Tibial nerve (tissue), 4 donors: ENCODE data around the gene MTMR3. TPM values are rescaled to one million over a fixed set of nuclear protein-coding genes. Genes with fewer than 3 reads are reported as not detected.

ENCODE experiments used
- DNase-seq, 2 donors: peaks; one replicate each; pipeline ENCODE4 v3.0.0-alpha.2; 2019; ENCODE audit warnings: low spot score in 2 of 2
- H3K27ac ChIP-seq, 4 donors: fragments of 200-600 bp; sonication (generic) in 3 of 4; one replicate each; pipeline ENCODE4 v1.5.1; 2017 to 2019; ENCODE audit warnings: mild to moderate bottlenecking in 1 of 4
- H3K27me3 ChIP-seq, 2 donors: fragments of 200-600 bp; sonication (generic) in 1 of 2; one replicate each; pipeline versions ENCODE4 v1.5.1 to v1.6.0; 2017 to 2019
- H3K36me3 ChIP-seq, 3 donors: fragments of 200-600 bp; sonication (generic); one replicate each; pipeline ENCODE4 v1.5.1; 2018 to 2019
- H3K4me1 ChIP-seq, 4 donors: fragments of 200-600 bp; sonication (generic) in 3 of 4; one replicate each; pipeline ENCODE4 v1.5.1; 2017 to 2019
- H3K4me3 ChIP-seq, 4 donors: fragments of 200-600 bp; sonication (generic) in 3 of 4; one replicate each; pipeline ENCODE4 v1.5.1; 2017 to 2019; ENCODE audit warnings: mild to moderate bottlenecking in 1 of 4, moderate library complexity in 1 of 4
- H3K9me3 ChIP-seq, 4 donors: fragments of 200-600 bp; sonication (generic) in 3 of 4; one replicate each; pipeline ENCODE4 v1.5.1; 2017 to 2019
- CTCF ChIP-seq, 5 experiments: fragments of 200-600 bp in 3 of 5; fragments of 450-650 bp in 2 of 5; sonication (generic) in 3 of 5; IDR thresholded peaks; one replicate each; pipeline ENCODE4 v1.5.1; 2016 to 2019; ENCODE audit warnings: antibody characterized with exemption in 5 of 5, mild to moderate bottlenecking in 3 of 5, moderate library complexity in 2 of 5
- EP300 ChIP-seq, 2 donors: sonication (generic); formaldehyde crosslinking; IDR thresholded peaks; one replicate each; pipeline ENCODE4 v1.6.1; 2017; ENCODE audit warnings: antibody characterized with exemption in 2 of 2, mild to moderate bottlenecking in 1 of 2
- POLR2A ChIP-seq, 2 donors: fragments of 450-650 bp; IDR thresholded peaks; one replicate each; pipeline ENCODE4 v1.6.1; 2017; ENCODE audit warnings: antibody characterized with exemption in 2 of 2, mild to moderate bottlenecking in 2 of 2, moderate library complexity in 2 of 2
- WGBS, 2 donors: methylation state at CpG; one replicate each; pipeline ENCODE4 v1.1.5; 2018; 5-methylcytosine and 5-hydroxymethylcytosine counted together
- total RNA-seq, 4 donors: library from RNA; depleted of rRNA; stranded (reverse); fragments of >200 nt; gene quantifications; one replicate each; pipeline ENCODE4 v1.1.0, GENCODE V29; 2016

The MTMR3 gene
- total RNA-seq, 4 donors from 2014 or later, result 56.1 to 91.2 (median 74.5) TPM

GRCh38 chr22:29997516-29997915, 114.5 kb downstream of the MTMR3 start:
- Histone ChIP-seq H3K4me3 (no peak overlapping the region), H3K4me1 (peaks cover 0 to 42% (median 3%) of the 10 kb centered on the region in 4 donors), H3K36me3 (peaks cover 0 to 24% (median 0%) of the 10 kb centered on the region in 3 donors), H3K9me3 (no peaks in the 10 kb centered on the region), H3K27me3 (no peaks in the 10 kb centered on the region), H3K27ac (no peak overlapping the region)
- no peak for DNase-seq
- 50 to 62% methylated on average over 2 of the region's 2 CpGs for WGBS, 2 donors
- no peak for TF ChIP-seq EP300 (IDR thresholded peaks at IDR 0.05)
- no peak for TF ChIP-seq POLR2A (IDR thresholded peaks at IDR 0.05)
- TF ChIP-seq CTCF (IDR thresholded peaks at IDR 0.05), result no peak

- Histone ChIP-seq H3K27me3 (no peaks in the 10 kb centered on the region), H3K36me3 (peaks cover 0 to 23% (median 0%) of the 10 kb centered on the region in 3 donors), H3K9me3 (no peaks in the 10 kb centered on the region), H3K4me1 (peaks cover 0 to 42% (median 3%) of the 10 kb centered on the region in 4 donors), H3K4me3 (no peak overlapping the region), H3K27ac (no peak overlapping the region)
- WGBS, 2 donors, result 42 to 54% methylated on average over 4 of the region's 4 CpGs
- TF ChIP-seq CTCF (IDR thresholded peaks at IDR 0.05) (peak in 2 of 5 experiments; percentile 19 to 23), POLR2A (IDR thresholded peaks at IDR 0.05) (no peak)
- DNase-seq, result no peak
Measured at GRCh38 chr22:29998627-29999384, 115.8 kb downstream of the MTMR3 start.

GRCh38 chr22:30000566-30000965, 117.6 kb downstream of the MTMR3 start:
- no peaks in the 10 kb centered on the region for H3K27me3 ChIP-seq
- no peak overlapping the region for H3K27ac ChIP-seq
- TF ChIP-seq CTCF (IDR thresholded peaks at IDR 0.05) (no peak), EP300 (IDR thresholded peaks at IDR 0.05) (no peak), POLR2A (IDR thresholded peaks at IDR 0.05) (no peak)
- no peak overlapping the region for H3K4me3 ChIP-seq
- no peaks in the 10 kb centered on the region for H3K9me3 ChIP-seq
- DNase-seq, result no peak
- peaks cover 0 to 27% (median 0%) of the 10 kb centered on the region in 3 donors for H3K36me3 ChIP-seq
- H3K4me1 ChIP-seq, result peaks cover 0 to 39% (median 0%) of the 10 kb centered on the region in 4 donors
- 91 to 93% methylated on average over 2 of the region's 2 CpGs for WGBS, 2 donors

- TF ChIP-seq CTCF (IDR thresholded peaks at IDR 0.05) (no peak), EP300 (IDR thresholded peaks at IDR 0.05) (no peak), POLR2A (IDR thresholded peaks at IDR 0.05) (no peak)
- Histone ChIP-seq H3K36me3 (peaks cover 0 to 28% (median 0%) of the 10 kb centered on the region in 3 donors), H3K4me1 (peaks cover 0 to 38% (median 0%) of the 10 kb centered on the region in 4 donors), H3K27me3 (no peaks in the 10 kb centered on the region), H3K27ac (no peak overlapping the region), H3K4me3 (no peak overlapping the region), H3K9me3 (no peaks in the 10 kb centered on the region)
- no peak for DNase-seq
- WGBS, 2 donors, result 87 to 91% methylated on average over 3 of the region's 3 CpGs
Measured at GRCh38 chr22:30001459-30001858, 118.5 kb downstream of the MTMR3 start.

GRCh38 chr22:30002861-30003486, 120.0 kb downstream of the MTMR3 start:
- no peak for DNase-seq
- 83 to 87% methylated on average over 4 of the region's 4 CpGs for WGBS, 2 donors
- no peak for TF ChIP-seq EP300 (IDR thresholded peaks at IDR 0.05)
- TF ChIP-seq POLR2A (IDR thresholded peaks at IDR 0.05), result no peak
- TF ChIP-seq CTCF (IDR thresholded peaks at IDR 0.05), result no peak
- no peaks in the 10 kb centered on the region for H3K27me3 ChIP-seq
- H3K9me3 ChIP-seq, result no peaks in the 10 kb centered on the region
- no peak overlapping the region for H3K4me3 ChIP-seq
- H3K36me3 ChIP-seq, result peaks cover 0 to 43% (median 5%) of the 10 kb centered on the region in 3 donors
- peaks cover 0 to 25% (median 0%) of the 10 kb centered on the region in 4 donors for H3K4me1 ChIP-seq
- H3K27ac ChIP-seq, result no peak overlapping the region
